ENCODE measurements around the gene GREM2. TPM values are rescaled to one million over a fixed set of nuclear protein-coding genes. Genes with fewer than 3 reads are reported as not detected.

GREM2 gene
- total RNA-seq, 2 donors from 2014 or later, result 4.9 to 21.1 TPM

DNA sequence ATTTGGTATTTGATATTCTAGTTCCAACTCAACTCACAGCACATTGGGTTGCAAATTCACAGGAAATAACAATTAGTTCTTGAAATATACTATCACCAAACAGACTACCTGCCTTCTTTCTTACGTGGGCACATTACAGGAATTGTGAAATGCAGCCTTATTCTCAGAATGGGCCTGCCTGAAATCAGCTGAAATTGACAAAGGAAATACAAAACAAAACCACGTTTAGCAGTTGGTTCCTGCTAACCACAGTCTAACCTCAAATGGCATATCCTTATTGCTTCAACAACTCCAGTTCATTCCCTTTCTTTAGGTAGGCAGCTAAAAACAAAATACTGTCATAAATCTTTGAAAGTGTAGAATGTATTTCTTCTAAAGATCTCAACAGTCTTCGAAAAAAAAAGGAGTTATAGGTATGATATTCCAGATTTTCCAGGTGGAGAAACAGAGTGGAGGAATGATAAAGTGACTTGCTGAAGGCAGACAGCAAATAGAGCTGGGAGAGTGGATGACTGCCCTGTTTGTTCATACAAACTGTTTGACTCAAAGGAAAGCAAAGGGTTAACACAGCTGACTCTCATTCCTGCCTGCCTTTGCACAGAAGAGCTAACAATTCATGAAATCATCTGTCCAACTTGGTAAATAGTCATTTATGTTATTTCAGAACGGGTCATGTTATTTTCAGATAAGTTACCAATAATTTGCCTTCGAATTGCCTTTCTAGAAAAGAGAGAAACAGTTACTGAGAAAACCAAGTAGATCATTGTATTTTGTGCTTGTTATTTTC is 1.6 kb upstream of the GREM2 start:
- intact Hi-C loops (cut with DNase I), result loop anchor here in 1 of 2 donors (2.0 to 10.0 kb wide), 2 partner anchors 59 to 419 kb away; no protein-coding TSS in a partner anchor
- no peak for DNase-seq (ENCODE audit: low spot score)

DNA sequence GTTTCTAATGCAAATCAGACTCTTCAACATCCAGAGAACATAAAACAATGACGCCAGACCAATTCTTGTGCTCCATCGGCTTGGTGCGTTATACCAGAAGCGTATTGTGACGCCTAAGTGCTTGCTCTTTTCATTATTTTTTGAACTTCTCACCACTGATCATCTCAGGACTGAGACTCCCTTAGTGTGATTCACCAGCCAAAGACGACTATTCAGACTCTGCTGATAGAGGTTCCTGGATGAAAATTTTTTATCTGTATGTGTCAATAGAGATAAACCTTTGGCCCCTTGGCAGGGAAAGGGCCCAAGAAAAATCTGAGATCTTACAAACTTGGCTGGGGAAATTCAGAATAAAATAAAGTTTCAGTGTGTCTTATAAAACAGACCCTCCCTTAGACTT is 856 bp upstream of the GREM2 start:
- intact Hi-C loops (cut with DNase I), result loop anchor here in 1 of 2 donors (2.0 to 10.0 kb wide), 2 partner anchors 58 to 418 kb away; no protein-coding TSS in a partner anchor
- DNase-seq (ENCODE audit: low spot score), result no peak

DNA sequence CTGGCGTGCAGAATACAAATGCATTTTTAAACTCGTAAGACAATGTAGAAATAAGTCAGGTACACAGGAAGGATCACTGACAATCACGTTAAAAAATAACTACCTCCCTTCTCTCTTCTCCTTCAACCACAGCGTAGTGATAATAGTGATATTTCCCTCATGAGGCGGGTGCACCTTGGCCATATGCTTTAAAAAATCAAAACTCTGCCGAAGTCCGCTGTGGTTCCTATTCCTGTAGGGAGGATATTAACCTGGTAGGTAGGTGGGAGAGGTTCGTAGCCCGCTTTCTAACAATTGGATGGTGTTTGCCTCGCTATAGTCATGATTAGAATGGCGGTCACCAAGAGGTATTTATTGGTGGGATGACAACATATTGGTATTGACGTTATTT is 732 bp downstream of the GREM2 start:
- intact Hi-C loops (cut with DNase I), result loop anchor here in 1 of 2 donors (10.0 kb wide), 1 partner anchor 416 kb away; no protein-coding TSS in a partner anchor
- DNase-seq (ENCODE audit: low spot score), result no peak

DNA sequence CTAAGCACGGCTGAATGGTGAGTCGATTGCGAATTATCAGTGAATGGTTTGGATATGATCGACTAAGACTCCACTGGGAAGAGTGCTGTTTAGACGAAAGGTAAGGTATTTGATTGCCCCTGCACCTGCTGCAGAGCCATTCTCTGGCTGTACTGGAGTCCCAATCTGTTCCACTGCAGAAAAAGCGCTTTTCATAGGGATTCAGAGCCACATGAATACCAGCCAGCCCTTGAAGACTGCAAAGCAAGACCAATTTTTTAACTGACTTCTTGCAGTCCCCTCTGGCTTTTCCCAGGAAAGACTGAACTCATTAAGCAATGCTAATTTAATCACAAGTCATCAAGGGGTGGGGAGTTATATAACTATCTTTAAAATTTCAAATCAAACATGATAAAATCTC is 1.3 kb downstream of the GREM2 start:
- intact Hi-C loops (cut with DNase I), result loop anchor here in 1 of 2 donors (10.0 kb wide), 1 partner anchor 416 kb away; no protein-coding TSS in a partner anchor

DNA sequence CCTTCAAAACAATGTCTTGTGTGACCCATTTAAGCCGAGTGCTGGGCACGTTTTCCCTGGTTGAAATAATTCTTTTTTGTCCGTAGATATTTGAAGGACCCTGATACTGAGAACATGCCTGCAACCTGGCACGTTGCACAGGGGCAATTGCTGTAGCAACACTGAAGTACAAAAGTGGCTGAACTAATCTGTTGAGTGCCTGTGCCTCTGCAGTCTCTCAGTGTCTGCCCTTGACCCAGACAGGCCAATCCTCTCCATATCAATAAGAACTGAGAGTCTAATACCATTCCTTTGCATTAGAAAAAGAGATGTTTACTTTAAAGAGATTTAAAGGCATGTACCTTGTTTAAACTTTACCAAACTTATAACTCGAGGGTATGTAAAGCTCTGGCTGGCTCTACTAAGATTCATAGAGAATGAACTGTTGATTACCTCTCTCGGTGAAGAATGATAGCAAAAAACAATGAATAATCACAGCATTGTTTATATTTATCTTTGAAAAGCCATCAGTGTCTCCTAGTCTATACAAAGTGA is 2.4 kb downstream of the GREM2 start:
- intact Hi-C loops (cut with DNase I), result loop anchor here in 1 of 2 donors (10.0 kb wide), 1 partner anchor 415 kb away; no protein-coding TSS in a partner anchor
- DNase-seq (ENCODE audit: low spot score), result no peak

More for the DNA sequence above, 1.3 kb downstream of the GREM2 start:
- DNase-seq (ENCODE audit: low spot score), result no peak

GRCh38 chr1:240608707-240609106 is 3.2 kb downstream of the GREM2 start:
- intact Hi-C loops (cut with DNase I), result no loop called here

GRCh38 chr1:240607006-240607405 is 4.9 kb downstream of the GREM2 start:
- intact Hi-C loops (cut with DNase I), result no loop called here

More at GRCh38 chr1:240608707-240609106, 3.2 kb downstream of the GREM2 start:
- DNase-seq (ENCODE audit: low spot score), result no peak

GRCh38 chr1:240602189-240602588 is 9.8 kb downstream of the GREM2 start:
- intact Hi-C loops (cut with DNase I), result no loop called here
- no peak for DNase-seq (ENCODE audit: low spot score)

More at GRCh38 chr1:240607006-240607405, 4.9 kb downstream of the GREM2 start:
- no peak for DNase-seq (ENCODE audit: low spot score)

GRCh38 chr1:240599830-240600229 is 12.1 kb downstream of the GREM2 start:
- intact Hi-C loops (cut with DNase I), result no loop called here
- no peak for DNase-seq (ENCODE audit: low spot score)

- no peak for DNase-seq (ENCODE audit: low spot score)
- intact Hi-C loops (cut with DNase I), result no loop called here
Observed at GRCh38 chr1:240599299-240599698, 12.7 kb downstream of the GREM2 start.

DNA sequence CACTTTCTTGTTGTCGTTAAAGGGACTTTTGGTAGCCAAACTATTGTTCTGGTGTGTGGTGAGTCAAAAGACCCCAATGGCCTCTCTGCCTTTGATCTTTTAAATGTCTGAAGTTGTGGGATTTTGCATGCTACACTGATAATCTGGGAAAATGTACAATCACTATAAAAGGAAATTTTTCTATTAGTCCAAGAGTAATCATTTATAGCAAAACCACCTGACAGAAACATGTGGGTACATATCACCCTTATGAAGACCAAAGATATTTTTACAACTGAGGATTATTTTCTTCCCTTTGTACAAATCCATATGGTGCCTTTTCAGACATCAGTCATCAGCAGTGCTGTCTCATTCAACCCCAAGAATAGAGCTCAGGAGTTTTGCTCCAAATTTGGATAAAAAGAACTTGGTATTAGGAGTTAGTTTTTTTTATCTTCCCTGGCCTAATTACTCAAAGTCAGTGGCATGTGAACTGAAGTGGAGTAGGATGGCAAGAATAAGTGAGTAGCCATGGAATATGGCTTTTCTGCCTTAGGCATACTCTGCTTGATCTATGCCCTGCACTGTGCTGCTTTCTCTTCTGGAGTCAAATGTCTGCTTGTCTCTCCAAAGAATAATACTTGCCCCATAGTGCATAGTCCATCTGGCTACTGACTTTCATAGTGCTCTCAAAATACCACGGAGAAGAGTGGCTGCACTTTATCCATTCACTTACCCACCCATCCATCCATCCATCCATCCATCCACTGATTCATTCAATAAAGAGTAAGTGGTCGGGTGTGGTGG is 13.5 kb downstream of the GREM2 start:
- no peak for DNase-seq (ENCODE audit: low spot score)
- intact Hi-C loops (cut with DNase I), result no loop called here

DNA sequence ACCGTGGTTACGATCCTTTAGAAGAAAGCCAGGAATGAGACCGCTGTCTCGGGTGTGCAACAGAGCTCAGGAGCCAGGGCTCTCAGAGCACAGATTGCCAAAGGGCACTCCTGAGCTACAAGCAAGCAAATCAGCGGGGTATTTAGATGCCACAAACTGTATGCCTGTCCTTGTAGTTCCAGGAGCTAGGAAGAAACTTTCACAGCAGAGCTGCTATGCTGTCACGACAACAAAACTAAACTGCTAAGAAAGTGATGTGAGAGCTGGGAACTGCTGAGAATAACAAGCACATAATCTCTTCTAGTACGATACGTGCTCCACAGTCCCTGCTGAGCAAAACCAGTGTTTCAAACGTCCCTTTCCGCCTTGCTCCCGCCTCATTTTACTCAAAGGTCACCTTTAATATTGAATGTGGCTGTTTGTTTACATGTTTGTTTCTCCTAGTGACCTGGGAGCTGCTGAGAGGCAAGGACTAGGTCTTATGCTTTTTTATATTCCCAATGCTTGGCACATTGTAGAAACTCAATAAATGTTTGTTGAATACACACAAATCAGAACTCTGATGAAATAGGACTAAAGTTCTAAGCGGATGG is 14.7 kb downstream of the GREM2 start:
- no peak for DNase-seq (ENCODE audit: low spot score)
- intact Hi-C loops (cut with DNase I), result no loop called here

DNA sequence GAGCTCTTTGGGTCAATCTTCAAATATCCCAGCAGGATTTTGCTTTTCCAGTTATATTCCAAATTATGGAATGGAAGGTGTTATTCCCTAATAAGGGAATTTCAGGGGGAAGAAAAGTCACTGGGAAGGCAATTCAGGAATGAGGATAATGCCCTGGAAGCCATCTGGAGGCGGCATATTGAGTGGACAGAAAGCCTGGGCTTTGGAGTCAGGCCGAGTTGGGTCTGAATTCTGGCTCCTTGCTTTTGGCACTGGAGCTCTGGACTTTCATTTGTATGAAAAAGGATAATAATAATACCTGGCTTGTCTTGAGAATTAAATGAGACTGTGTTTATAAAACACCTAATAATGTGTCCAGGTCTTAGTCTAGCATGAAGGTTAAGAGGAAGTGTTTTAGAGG is 16.5 kb downstream of the GREM2 start:
- no peak for DNase-seq (ENCODE audit: low spot score)
- intact Hi-C loops (cut with DNase I), result no loop called here

DNA sequence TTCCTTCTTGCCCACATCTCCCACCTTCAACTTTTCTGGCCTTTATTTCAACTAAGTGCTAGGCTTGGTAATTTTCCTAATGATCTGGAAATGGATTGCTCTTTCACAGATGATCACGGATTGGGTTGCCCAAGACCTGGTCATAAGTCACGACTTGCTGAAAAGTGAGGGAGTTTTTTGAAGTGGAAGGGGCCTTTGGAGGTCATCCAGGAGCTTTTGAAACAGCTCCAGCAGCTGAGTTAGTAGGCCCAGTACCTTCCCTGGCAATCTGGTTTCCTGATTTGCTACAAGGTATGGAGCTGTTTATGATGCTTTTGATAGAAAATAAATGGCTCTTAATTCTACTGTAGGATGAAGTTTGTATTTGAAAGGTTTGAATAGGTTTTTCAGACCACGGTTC is 20.4 kb downstream of the GREM2 start:
- DNase-seq (ENCODE audit: low spot score), result no peak
- intact Hi-C loops (cut with DNase I), result no loop called here

DNA sequence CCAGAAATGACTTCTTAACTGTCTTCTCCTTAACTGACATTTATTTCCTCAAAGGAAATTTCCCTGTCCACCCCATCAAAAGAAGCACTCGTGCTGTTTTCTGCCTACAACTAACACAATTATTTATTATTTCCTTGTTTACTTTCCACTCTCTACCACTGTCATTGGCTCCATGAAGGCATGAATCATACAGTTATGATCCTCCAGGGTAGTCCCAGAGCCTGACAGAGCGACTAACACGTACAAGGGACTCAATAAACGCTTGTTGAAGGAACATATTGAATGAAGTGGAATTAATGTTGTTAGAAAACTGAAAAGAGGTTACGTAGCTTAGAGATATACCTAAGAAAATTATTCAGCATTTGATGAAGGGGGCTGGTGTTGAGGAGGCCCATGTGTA is 20.9 kb downstream of the GREM2 start:
- intact Hi-C loops (cut with DNase I), result no loop called here
- DNase-seq (ENCODE audit: low spot score), result no peak

GRCh38 chr1:240589585-240590110 is 22.3 kb downstream of the GREM2 start:
- no peak for DNase-seq (ENCODE audit: low spot score)
- intact Hi-C loops (cut with DNase I), result no loop called here

DNA sequence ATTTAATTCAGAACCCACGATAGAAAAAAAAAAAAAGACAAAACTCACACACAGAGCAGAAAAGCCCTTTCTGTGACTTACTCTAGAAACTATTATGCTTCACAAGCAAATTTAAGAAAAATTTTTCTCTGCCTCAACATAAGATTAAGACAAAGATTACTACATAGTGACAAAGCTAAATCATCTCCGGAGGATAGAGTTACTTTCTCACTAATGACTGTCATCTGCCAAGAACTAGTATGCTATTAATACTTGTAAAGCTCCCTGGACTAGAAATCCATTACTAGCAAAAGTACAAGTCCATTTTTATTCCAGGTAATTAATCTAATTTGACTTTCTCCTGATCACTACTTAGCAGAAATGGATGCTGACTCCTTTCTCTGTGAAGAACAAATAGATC is 25.9 kb downstream of the GREM2 start:
- intact Hi-C loops (cut with DNase I), result no loop called here
- no peak for DNase-seq (ENCODE audit: low spot score)

DNA sequence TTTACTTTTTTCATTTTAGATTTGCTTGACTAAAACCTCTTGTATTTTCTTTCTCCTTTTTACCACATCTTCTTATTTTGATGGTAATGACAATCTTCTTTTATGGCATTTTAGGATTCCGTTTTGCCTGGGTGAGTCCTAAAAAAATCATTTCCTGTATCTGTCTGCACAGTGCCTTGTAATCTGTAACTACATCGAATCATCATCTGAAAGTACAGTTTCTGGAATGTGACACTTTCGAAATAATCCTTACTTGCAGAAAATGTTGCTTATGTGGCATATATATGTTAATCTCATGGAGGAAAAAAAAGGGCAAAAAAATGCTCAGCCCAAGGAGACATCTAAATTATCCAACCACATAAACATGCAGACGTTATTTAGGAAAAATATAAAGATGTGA is 29.0 kb downstream of the GREM2 start:
- intact Hi-C loops (cut with DNase I), result no loop called here
- DNase-seq (ENCODE audit: low spot score), result no peak

DNA sequence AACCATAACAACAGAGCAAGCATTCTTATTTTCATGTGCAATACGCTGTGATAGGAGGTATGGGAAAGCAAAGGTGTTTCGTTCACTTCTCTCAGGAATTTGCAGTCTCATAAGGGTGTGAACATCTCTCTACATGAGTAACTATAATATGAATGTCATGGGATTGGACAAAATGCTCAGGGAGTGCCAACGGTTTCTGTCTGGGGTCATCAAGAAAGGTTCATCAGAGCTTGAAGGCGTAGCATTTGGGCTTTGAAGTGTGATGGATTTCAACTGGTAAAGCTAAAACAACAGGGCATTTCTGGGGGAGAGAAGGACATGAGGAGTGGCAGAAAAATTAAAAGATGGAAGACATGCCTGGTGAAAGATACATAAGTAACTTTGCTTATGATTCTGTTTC is 32.4 kb downstream of the GREM2 start:
- intact Hi-C loops (cut with DNase I), result no loop called here
- no peak for DNase-seq (ENCODE audit: low spot score)
